PC-9 (cell line): ENCODE data around the gene ATP2C2.

ENCODE experiments used
- EZH2 ChIP-seq: fragments of 200-600 bp; sonication (generic); IDR thresholded peaks from 2 replicates; pipeline ENCODE4 v1.8.0; 2017; ENCODE audit warnings: antibody characterized with exemption, low read depth
- TF ChIP-seq, protein P1 (sequence below): fragments of 200-600 bp; sonication (generic); conservative IDR thresholded peaks from 2 replicates; pipeline ENCODE4 v1.6.1; 2017; ENCODE audit warnings: mixed run types, antibody characterized with exemption, mild to moderate bottlenecking, moderate library complexity

DNA sequence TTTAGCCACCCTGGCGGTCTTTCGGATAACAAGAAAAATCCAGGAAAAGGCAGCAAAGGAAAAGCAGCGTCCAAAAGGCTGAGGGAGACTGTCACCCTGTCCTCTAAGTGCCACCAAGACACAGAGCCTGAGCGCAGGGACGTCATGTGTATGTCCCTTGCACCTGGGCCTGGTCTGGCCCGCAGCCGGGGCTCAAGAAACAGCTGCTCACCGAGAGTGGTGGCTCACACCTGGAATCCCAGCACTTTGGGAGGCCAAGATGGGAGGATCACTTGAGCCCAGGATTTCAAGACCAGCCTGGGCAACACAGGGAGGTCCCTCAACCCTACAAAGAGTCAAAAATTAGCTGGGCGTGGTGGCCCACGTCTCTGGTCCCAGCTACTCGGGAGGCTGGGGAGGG lies 145.3 kb downstream of the ATP2C2 start:
- TF ChIP-seq, protein P1, sequence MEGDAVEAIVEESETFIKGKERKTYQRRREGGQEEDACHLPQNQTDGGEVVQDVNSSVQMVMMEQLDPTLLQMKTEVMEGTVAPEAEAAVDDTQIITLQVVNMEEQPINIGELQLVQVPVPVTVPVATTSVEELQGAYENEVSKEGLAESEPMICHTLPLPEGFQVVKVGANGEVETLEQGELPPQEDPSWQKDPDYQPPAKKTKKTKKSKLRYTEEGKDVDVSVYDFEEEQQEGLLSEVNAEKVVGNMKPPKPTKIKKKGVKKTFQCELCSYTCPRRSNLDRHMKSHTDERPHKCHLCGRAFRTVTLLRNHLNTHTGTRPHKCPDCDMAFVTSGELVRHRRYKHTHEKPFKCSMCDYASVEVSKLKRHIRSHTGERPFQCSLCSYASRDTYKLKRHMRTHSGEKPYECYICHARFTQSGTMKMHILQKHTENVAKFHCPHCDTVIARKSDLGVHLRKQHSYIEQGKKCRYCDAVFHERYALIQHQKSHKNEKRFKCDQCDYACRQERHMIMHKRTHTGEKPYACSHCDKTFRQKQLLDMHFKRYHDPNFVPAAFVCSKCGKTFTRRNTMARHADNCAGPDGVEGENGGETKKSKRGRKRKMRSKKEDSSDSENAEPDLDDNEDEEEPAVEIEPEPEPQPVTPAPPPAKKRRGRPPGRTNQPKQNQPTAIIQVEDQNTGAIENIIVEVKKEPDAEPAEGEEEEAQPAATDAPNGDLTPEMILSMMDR, result no peak
- TF ChIP-seq EZH2, result no peak
